Small intestine (tissue), 7 donors: ENCODE measurements around the gene TMEM43. TPM values are rescaled to one million over a fixed set of nuclear protein-coding genes. Genes with fewer than 3 reads are reported as not detected.

Experiments
- DNase-seq, 2 donors: peaks; one replicate each; pipeline versions ENCODE4 v3.0.0 to v3.0.0-alpha.2; 2013
- FAIRE-seq: peaks from 2 replicates; lab custom pipeline; 2012; peaks lifted over from hg19 to GRCh38; lab: Jason Lieb, UNC
- H3K27ac ChIP-seq, 3 donors: one replicate each; pipeline ENCODE4 v1.5.1; 2013; ENCODE audit warnings: low read length in 2 of 3, mild to moderate bottlenecking in 2 of 3, control low read depth in 1 of 3, inconsistent platforms in 1 of 3, low read depth in 1 of 3, moderate library complexity in 1 of 3
- H3K27me3 ChIP-seq, 3 donors: one replicate each; pipeline ENCODE4 v1.6.1; 2013; ENCODE audit warnings: low read length in 3 of 3, inconsistent platforms in 1 of 3; ENCODE audit not compliant: control insufficient read depth in 3 of 3, insufficient read depth in 3 of 3
- H3K36me3 ChIP-seq, 3 donors: one replicate each; pipeline ENCODE4 v1.6.1; 2013; ENCODE audit warnings: low read length in 3 of 3, inconsistent platforms in 1 of 3, low read depth in 1 of 3, mild to moderate bottlenecking in 1 of 3, moderate library complexity in 1 of 3; ENCODE audit not compliant: control insufficient read depth in 3 of 3, insufficient read depth in 2 of 3
- H3K4me1 ChIP-seq, 3 donors: one replicate each; pipeline ENCODE4 v1.6.1; 2013; ENCODE audit warnings: low read length in 2 of 3, inconsistent platforms in 1 of 3, low read depth in 1 of 3, mild to moderate bottlenecking in 1 of 3, moderate library complexity in 1 of 3; ENCODE audit not compliant: control insufficient read depth in 3 of 3, insufficient read depth in 2 of 3
- H3K4me3 ChIP-seq, 3 donors: one replicate each; pipeline ENCODE4 v1.5.1; 2013; ENCODE audit warnings: low read length in 3 of 3, control low read depth in 1 of 3, inconsistent platforms in 1 of 3, low read depth in 1 of 3, mild to moderate bottlenecking in 1 of 3, moderate library complexity in 1 of 3
- H3K9me3 ChIP-seq, 2 donors: one replicate each; pipeline ENCODE4 v1.6.1; 2013; ENCODE audit warnings: low read depth in 1 of 2, low read length in 1 of 2; ENCODE audit not compliant: control insufficient read depth in 2 of 2, insufficient read depth in 1 of 2
- WGBS, 3 donors: extraction: QIAGEN DNeasy Blood & Tissue Kit; methylation state at CpG; one replicate each; pipeline ENCODE4 v1.1.7; 2013; 5-methylcytosine and 5-hydroxymethylcytosine counted together
- polyA plus RNA-seq, 4 donors: library from polyadenylated mRNA; stranded (reverse) in 3 of 4; unstranded in 1 of 4; fragments of 200-250 nt in 3 of 4; fragments of 120-200 nt in 1 of 4; gene quantifications; one replicate each; pipeline versions ENCODE4 v1.2.1 to v1.2.3, GENCODE V29; 2013
- donor health status: healthy with polysubstance abuse.
- donor health status: control.
- donor health status: control.
- donor health status: Bipolar disorder and iron deficiency.
- donor health status: healthy.

TMEM43 gene
- polyA plus RNA-seq, 4 donors: 11.9 to 37.5 (median 22.9) TPM

DNA sequence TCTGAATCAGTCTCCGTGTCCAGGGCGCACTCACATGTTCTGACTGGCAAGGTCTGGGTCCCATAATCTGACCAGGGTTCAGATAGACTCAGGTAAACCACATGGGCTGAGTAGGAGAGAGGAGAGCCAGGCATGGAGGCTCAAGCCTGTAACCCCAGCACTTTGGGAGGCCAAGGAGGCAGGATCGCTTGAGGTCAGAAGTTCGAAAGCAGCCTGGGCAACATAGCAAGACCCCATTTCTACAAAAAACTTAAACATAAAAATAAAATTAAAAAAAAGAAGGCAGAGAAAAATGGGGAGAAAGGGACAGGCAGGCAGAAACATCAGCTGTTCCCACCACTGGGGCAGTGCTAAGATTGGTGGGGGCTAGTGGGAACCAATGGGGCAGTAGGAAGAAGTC is 5.4 kb downstream of the TMEM43 start:
- H3K4me3 ChIP-seq: no peak overlapping the region

DNA sequence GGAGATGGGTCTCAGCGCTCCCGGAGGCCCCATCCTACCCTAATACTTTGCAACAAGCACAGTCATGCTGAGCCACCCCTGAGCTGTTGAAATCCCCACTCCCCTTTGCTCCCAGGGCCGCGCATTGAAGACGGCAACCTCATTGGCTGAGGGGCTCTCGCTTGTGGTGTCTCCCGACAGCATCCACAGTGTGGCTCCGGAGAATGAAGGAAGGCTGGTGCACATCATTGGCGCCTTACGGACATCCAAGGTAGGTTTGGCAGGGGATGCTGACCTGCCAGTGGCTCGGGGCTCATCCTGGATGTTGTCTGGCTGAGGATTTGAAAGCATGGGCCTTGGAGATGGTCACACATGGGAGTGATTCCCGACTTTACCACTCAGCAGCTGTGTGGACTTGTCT is 5.9 kb downstream of the TMEM43 start:
- H3K36me3 ChIP-seq: peaks cover 14 to 79% (median 21%) of the 10 kb centered on the region in 3 donors

More for the DNA sequence above, 5.4 kb downstream of the TMEM43 start:
- no peak for DNase-seq
- Histone ChIP-seq H3K4me1 (peaks cover 8 to 31% (median 9%) of the 10 kb centered on the region in 3 donors), H3K27me3 (no peaks in the 10 kb centered on the region), H3K9me3 (no peaks in the 10 kb centered on the region), H3K27ac (no peak overlapping the region), H3K36me3 (peaks cover 11 to 74% (median 21%) of the 10 kb centered on the region in 3 donors)
- no peak for FAIRE-seq
- whole genome bisulfite sequencing, 3 donors: 93 to 99% (median 98%) methylated on average over 4 of the region's 4 CpGs

DNA sequence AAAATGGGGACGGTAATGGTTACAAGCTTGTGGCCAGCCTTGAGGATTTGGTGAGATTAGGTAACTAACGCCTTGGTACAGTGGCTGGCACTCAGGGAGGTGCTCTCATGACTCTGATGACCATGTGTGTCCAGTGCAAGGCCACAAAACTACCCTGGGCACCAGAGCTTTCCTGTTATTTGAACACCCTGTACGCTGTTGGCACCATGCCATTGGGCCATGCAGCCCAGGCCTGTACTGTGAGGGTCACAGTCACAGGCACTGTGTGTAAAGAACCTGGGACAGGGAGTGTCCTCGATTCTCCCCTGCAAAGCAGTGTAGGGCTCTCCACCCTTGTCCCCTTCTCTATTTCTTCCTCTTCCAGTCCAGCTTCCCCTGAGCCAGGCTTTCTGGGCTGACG is 6.3 kb downstream of the TMEM43 start:
- no peak for FAIRE-seq

More for the DNA sequence above, 5.9 kb downstream of the TMEM43 start:
- H3K27me3 ChIP-seq: no peaks in the 10 kb centered on the region
- no peak for FAIRE-seq
- DNase-seq: no peak
- no peak overlapping the region for H3K4me3 ChIP-seq
- peaks cover 8 to 31% (median 9%) of the 10 kb centered on the region in 3 donors for H3K4me1 ChIP-seq
- H3K9me3 ChIP-seq: no peaks in the 10 kb centered on the region
- H3K27ac ChIP-seq: no peak overlapping the region
- WGBS, 3 donors: 96 to 97% (median 96%) methylated on average over 12 of the region's 12 CpGs

DNA sequence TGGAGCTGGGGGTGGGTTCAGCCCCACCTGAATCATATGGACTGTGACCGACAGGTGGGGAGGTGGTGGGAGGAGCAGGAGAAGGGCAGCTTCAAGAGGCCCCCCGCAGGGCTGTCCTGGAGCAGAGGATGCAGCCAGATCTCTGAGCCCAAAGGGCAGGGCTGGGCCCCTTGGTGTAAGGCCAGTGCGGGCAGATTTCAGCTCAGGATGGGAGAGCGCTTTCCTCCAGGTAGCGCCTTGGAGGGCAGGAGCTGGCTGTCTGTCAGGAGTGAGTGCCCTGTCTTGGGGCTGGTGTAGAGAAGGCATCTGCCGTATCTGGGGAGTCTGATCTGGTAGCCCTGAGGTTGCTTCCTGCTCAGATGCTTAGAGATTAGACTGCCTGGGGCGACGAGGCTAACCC is 7.3 kb downstream of the TMEM43 start:
- no peaks in the 10 kb centered on the region for H3K27me3 ChIP-seq
- H3K27ac ChIP-seq: no peak overlapping the region
- 88 to 91% (median 90%) methylated on average over 8 of the region's 8 CpGs for whole genome bisulfite sequencing, 3 donors
- DNase-seq (no peak), FAIRE-seq (no peak)
- no peak overlapping the region for H3K4me3 ChIP-seq
- H3K9me3 ChIP-seq: no peaks in the 10 kb centered on the region
- H3K4me1 ChIP-seq: peaks cover 0 to 18% (median 2%) of the 10 kb centered on the region in 3 donors
- H3K36me3 ChIP-seq: peaks cover 15 to 90% (median 21%) of the 10 kb centered on the region in 3 donors

More for the DNA sequence above, 6.3 kb downstream of the TMEM43 start:
- peaks cover 8 to 28% (median 8%) of the 10 kb centered on the region in 3 donors for H3K4me1 ChIP-seq
- H3K27ac ChIP-seq: no peak overlapping the region
- WGBS, 3 donors: 77 to 92% (median 82%) methylated on average over 5 of the region's 5 CpGs
- H3K4me3 ChIP-seq: no peak overlapping the region
- peaks cover 15 to 81% (median 21%) of the 10 kb centered on the region in 3 donors for H3K36me3 ChIP-seq
- H3K9me3 ChIP-seq: no peaks in the 10 kb centered on the region
- DNase-seq: no peak
- H3K27me3 ChIP-seq: no peaks in the 10 kb centered on the region

DNA sequence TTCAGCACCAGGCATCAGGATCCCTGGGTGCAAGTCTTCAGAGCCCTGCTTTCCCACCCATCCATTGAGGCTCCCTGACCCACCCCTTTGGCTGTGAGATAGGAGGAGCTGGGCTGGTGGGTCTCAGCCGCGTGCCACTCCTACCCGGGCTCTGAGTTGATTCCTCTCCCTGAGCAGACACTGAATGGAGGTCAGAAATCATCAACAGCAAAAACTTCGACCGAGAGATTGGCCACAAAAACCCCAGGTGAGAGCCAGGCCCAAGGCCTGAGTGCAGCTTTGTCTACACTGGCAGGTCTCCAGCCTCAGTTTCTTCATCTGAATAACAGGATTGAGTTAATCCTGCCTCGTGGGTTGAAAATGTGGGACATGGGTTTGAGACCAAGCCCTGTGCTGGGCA is 7.8 kb downstream of the TMEM43 start:
- no peak overlapping the region for H3K4me3 ChIP-seq
- peak overlapping the region; percentile 6 to 24 (median 10) for H3K27ac ChIP-seq
- no peak for FAIRE-seq
- no peaks in the 10 kb centered on the region for H3K9me3 ChIP-seq
- WGBS, 3 donors: 54 to 85% (median 58%) methylated on average over 6 of the region's 6 CpGs
- no peak for DNase-seq
- peaks cover 15 to 89% (median 21%) of the 10 kb centered on the region in 3 donors for H3K36me3 ChIP-seq
- no peaks in the 10 kb centered on the region for H3K27me3 ChIP-seq
- H3K4me1 ChIP-seq: peaks cover 0 to 16% (median 2%) of the 10 kb centered on the region in 3 donors

DNA sequence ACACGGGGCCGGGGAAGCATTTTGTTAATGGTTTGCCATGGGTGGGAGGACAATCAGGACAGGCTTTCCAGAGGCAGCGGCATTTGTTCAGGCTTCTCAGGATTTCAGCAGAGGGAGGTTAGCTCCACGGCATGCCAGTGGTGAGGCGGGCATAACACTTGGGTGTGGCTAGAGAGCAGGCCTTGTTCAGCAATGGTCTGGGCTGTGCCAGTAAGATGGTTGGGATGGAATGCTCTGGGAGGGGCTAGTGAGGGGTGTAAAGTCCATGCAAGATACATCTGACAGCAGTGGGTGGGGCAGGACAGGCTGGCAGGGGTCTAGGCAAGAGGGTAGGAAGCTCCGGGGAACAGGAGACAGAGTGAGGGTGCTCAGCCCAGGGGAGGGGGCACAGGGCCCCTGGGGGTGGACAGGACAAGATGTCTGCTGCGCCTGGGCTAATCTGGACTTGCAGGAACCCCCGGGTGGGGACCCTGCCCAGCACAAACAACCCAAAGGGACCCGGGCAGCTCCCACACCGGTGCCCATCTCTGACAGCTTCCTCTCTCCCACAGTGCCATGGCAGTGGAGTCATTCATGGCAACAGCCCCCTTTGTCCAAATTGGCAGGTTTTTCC is 8.4 kb downstream of the TMEM43 start:
- peak overlapping the region; percentile 10 to 55 (median 51) for H3K27ac ChIP-seq
- H3K4me1 ChIP-seq: peaks cover 0 to 16% (median 2%) of the 10 kb centered on the region in 3 donors
- H3K4me3 ChIP-seq: no peak overlapping the region
- H3K27me3 ChIP-seq: no peaks in the 10 kb centered on the region
- FAIRE-seq (no peak), DNase-seq (peak; percentile 86 to 96)
- no peaks in the 10 kb centered on the region for H3K9me3 ChIP-seq
- peaks cover 15 to 87% (median 21%) of the 10 kb centered on the region in 3 donors for H3K36me3 ChIP-seq
- WGBS, 3 donors: 27 to 72% (median 49%) methylated on average over 9 to 10 of the region's 10 CpGs

DNA sequence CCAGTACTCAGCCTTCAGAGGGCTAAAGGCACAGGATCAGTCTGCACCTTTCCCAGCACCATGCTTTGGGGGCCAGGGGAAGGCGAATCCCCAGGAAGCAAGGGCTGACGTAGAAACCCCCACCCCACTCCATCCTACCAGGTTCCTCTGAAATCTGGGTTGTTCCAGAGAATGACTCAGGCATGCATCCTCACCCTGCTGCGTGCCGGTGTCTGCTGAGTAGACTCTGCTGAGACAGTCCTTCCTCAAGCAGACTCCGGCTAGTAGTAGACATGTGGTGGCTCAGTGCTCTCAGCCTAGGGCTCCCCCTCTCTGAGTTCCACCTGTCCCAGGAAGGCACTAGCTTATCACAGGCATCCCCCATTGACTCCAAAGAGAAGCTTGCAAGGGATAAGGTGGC is 9.0 kb downstream of the TMEM43 start:
- H3K36me3 ChIP-seq: peaks cover 15 to 91% (median 21%) of the 10 kb centered on the region in 3 donors
- H3K27me3 ChIP-seq: no peaks in the 10 kb centered on the region
- FAIRE-seq (no peak), DNase-seq (no peak)
- WGBS, 3 donors: 95 to 98% (median 95%) methylated on average over 5 of the region's 5 CpGs
- H3K9me3 ChIP-seq: no peaks in the 10 kb centered on the region
- H3K4me3 ChIP-seq: no peak overlapping the region
- H3K4me1 ChIP-seq: peaks cover 0 to 16% (median 2%) of the 10 kb centered on the region in 3 donors
- peak overlapping the region in 1 of 3 donors; percentile 55 for H3K27ac ChIP-seq

DNA sequence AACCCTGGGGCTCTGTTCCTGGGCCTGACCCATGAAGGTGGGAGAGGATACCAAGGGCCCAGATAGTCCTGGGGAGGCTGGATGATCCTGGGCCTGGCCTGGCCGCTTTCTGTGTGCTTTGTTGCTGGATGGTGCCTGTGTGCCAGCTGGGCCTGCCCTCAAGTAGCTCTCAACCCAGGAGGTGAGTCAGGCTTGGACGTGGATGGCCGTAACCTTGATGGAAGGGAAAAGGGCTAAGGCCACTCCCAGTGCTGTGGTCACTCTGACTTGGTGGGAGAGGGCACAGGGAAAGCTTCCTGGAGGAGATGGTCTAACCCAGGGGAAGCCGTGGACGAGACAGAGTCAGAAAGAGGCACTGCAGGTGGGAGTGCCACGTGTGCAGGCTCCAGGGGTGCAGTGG is 9.4 kb downstream of the TMEM43 start:
- Histone ChIP-seq H3K9me3 (no peaks in the 10 kb centered on the region), H3K4me1 (peaks cover 0 to 16% (median 2%) of the 10 kb centered on the region in 3 donors), H3K27ac (no peak overlapping the region), H3K4me3 (no peak overlapping the region), H3K27me3 (no peaks in the 10 kb centered on the region), H3K36me3 (peaks cover 18 to 94% (median 21%) of the 10 kb centered on the region in 3 donors)
- DNase-seq (no peak), FAIRE-seq (no peak)
- WGBS, 3 donors: 93 to 98% (median 94%) methylated on average over 6 of the region's 6 CpGs
